Prostate gland (tissue), 2 donors: ENCODE measurements around the gene ZNF879. TPM values are rescaled to one million over a fixed set of nuclear protein-coding genes. Genes with fewer than 3 reads are reported as not detected.

Experiments
- total RNA-seq, 2 donors: library from RNA; depleted of rRNA; stranded (reverse); fragments of >200 nt; gene quantifications; one replicate each; pipeline ENCODE4 v1.1.0, GENCODE V29; 2016

Gene ZNF879
- total RNA-seq, 2 donors from 2014 or later: 6.6 to 18.1 TPM

Other genes starting within 250 kb of the ZNF879 start
- 10 to 100 TPM; 12.7 to 22.7 TPM for gene ZNF354B, start 163.9 kb upstream of the ZNF879 start, total RNA-seq
- 1 to 10 TPM; 4.5 to 5.5 TPM for gene ZFP2, start 127.9 kb upstream of the ZNF879 start, total RNA-seq
- 1 to 10 TPM; 4.7 to 5.9 TPM for gene ZNF454, start 82.6 kb upstream of the ZNF879 start, total RNA-seq
- gene GRM6, start 28.5 kb upstream of the ZNF879 start, total RNA-seq: under 1 TPM in 1 of 2 donors, not detected in 1; 0.23 TPM
- 1 to 10 TPM; 5.7 to 6.5 TPM for gene ZNF354C, start 36.6 kb downstream of the ZNF879 start, total RNA-seq